Cardiac muscle cell (in vitro differentiated cells and primary cell): Measurements from ENCODE around the gene OR51D1. TPM values are rescaled to one million over a fixed set of nuclear protein-coding genes. Genes with fewer than 3 reads are reported as not detected.

Source experiments
- DNase-seq, 2 donors: peaks; one replicate each; pipeline versions ENCODE4 v3.0.0 to v3.0.0-alpha.2; 2010 to 2017; ENCODE audit warnings: low read depth in 1 of 2, low spot score in 1 of 2
- H3K27ac ChIP-seq: fragments of 200-600 bp; sonication (generic); 2 replicates; pipeline ENCODE4 v1.5.1; 2016
- H3K27me3 ChIP-seq: fragments of 200-600 bp; sonication (generic); 2 replicates; pipeline ENCODE4 v1.6.0; 2016; ENCODE audit warnings: control low read depth
- H3K36me3 ChIP-seq: fragments of 200-600 bp; sonication (generic); 2 replicates; pipeline ENCODE4 v1.5.1; 2016; ENCODE audit warnings: control low read depth
- H3K4me1 ChIP-seq: fragments of 200-600 bp; sonication (generic); 2 replicates; pipeline ENCODE4 v1.8.1; 2017; ENCODE audit warnings: low read depth, mild to moderate bottlenecking, mixed run types
- H3K4me3 ChIP-seq: fragments of 200-600 bp; sonication (generic); 2 replicates; pipeline ENCODE4 v1.5.1; 2016; ENCODE audit warnings: mild to moderate bottlenecking
- H3K9me3 ChIP-seq: fragments of 200-600 bp; sonication (generic); 2 replicates; pipeline ENCODE4 v1.5.1; 2017; ENCODE audit warnings: low read depth, mild to moderate bottlenecking, control low read depth
- polyA plus RNA-seq: library from polyadenylated mRNA; unstranded; fragments of >200 nt; fragmentation: Nextera tagmentation; extraction: Ambion mirVana; gene quantifications from 2 replicates; pipeline ENCODE4 v1.2.1, GENCODE V29; 2016
- total RNA-seq: library from RNA; depleted of rRNA; stranded (reverse); fragments of >200 nt; gene quantifications from 2 replicates; pipeline ENCODE4 v1.2.3, GENCODE V29; 2016
- TF ChIP-seq, protein P1 (sequence below): IDR thresholded peaks from 2 replicates; pipeline ENCODE4 v1.5.1; 2012; ENCODE audit warnings: low read depth, mild to moderate bottlenecking, low read length

OR51D1 gene
- total and polyA plus RNA-seq, 2 experiments from 2014 or later, result not detected

DNA sequence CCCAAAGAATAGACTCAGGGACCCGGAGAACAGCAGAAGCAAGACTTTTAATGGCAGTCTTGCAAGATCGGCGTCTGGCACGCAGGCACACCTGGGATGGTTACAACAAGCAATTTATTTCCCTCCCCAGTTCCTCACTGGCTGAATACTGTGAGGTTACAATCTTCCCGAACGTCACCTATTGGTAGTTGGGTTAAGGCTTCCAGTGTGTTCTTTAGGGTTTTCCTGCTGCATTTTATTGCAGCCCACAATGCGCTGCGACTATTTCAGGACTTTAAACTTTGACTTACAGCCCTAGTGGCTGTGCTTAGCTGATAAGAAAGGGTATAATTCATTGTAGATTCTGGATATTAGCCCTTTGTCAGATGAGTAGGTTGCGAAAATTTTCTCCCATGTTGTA is 17.8 kb upstream of the OR51D1 start:
- H3K27ac ChIP-seq, result no peak overlapping the region
- no peaks in the 10 kb centered on the region for H3K27me3 ChIP-seq
- no peak for DNase-seq
- no peaks in the 10 kb centered on the region for H3K9me3 ChIP-seq
- no peak overlapping the region for H3K4me3 ChIP-seq
- no peaks in the 10 kb centered on the region for H3K4me1 ChIP-seq
- TF ChIP-seq, protein P1, sequence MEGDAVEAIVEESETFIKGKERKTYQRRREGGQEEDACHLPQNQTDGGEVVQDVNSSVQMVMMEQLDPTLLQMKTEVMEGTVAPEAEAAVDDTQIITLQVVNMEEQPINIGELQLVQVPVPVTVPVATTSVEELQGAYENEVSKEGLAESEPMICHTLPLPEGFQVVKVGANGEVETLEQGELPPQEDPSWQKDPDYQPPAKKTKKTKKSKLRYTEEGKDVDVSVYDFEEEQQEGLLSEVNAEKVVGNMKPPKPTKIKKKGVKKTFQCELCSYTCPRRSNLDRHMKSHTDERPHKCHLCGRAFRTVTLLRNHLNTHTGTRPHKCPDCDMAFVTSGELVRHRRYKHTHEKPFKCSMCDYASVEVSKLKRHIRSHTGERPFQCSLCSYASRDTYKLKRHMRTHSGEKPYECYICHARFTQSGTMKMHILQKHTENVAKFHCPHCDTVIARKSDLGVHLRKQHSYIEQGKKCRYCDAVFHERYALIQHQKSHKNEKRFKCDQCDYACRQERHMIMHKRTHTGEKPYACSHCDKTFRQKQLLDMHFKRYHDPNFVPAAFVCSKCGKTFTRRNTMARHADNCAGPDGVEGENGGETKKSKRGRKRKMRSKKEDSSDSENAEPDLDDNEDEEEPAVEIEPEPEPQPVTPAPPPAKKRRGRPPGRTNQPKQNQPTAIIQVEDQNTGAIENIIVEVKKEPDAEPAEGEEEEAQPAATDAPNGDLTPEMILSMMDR, result no peak
- no peaks in the 10 kb centered on the region for H3K36me3 ChIP-seq

DNA sequence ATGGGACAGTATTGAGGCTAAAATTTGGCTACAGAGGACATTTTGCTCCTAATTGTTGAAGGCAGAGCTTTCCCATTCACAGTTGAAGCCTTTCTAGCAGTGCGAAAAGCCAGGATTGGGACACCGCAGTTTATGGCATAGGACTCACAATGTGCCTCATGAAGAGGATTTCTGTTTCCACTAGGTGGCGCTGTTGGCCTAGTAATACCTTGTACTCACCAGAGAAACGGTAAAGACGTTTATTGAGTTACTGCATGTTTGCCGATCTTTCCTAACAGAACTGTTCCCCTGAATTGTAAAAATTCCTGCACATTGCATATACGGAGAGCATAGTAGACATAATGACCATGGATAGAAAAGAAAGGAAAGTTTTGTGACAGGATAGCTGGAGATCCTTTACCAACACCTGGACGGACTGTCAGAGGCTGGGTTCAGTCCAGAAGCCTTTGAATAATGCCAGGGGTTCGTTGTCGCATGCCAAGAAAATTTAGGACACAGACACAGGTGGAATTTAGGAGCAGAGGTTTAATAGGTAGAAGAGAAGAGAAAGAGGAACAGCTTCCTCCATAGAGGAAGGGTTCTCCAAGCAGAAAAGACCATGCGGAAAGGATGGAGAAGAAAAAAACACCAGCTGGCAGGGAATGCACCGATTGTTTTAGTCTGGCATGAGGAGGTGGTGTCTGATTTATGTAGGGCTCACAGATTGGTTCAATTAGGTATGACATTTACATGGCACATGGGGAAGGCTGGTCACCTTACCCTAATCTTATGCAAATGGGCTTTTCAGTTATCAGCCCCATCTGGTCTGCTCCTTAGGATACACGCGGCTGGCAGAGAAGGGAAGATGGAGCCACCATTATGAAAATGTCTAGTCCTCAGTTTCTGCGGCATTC is 10.8 kb upstream of the OR51D1 start:
- no peaks in the 10 kb centered on the region for H3K27me3 ChIP-seq
- TF ChIP-seq, protein P1, result peak; percentile 67
- H3K36me3 ChIP-seq, result no peaks in the 10 kb centered on the region
- H3K9me3 ChIP-seq, result no peaks in the 10 kb centered on the region
- peak; percentile 85 to 89 for DNase-seq
- H3K4me3 ChIP-seq, result no peak overlapping the region
- H3K4me1 ChIP-seq, result no peaks in the 10 kb centered on the region
- H3K27ac ChIP-seq, result no peak overlapping the region

- TF ChIP-seq, protein P1, result no peak
- Histone ChIP-seq H3K36me3 (no peaks in the 10 kb centered on the region), H3K27ac (no peak overlapping the region), H3K9me3 (no peaks in the 10 kb centered on the region), H3K27me3 (peaks cover 5% of the 10 kb centered on the region), H3K4me3 (no peak overlapping the region), H3K4me1 (no peaks in the 10 kb centered on the region)
- no peak for DNase-seq
Observed at GRCh38 chr11:4636136-4636535, 1.1 kb upstream of the OR51D1 start.

- H3K27me3 ChIP-seq, result peaks cover 5% of the 10 kb centered on the region
- H3K4me1 ChIP-seq, result no peaks in the 10 kb centered on the region
- no peak for DNase-seq
- H3K4me3 ChIP-seq, result no peak overlapping the region
- H3K27ac ChIP-seq, result no peak overlapping the region
- H3K9me3 ChIP-seq, result no peaks in the 10 kb centered on the region
- H3K36me3 ChIP-seq, result no peaks in the 10 kb centered on the region
- TF ChIP-seq, protein P1, result no peak
Observed at GRCh38 chr11:4637662-4638047, 378 bp downstream of the OR51D1 start.

GRCh38 chr11:4639931-4640330 is 2.7 kb downstream of the OR51D1 start:
- no peak overlapping the region for H3K4me3 ChIP-seq
- H3K27ac ChIP-seq, result no peak overlapping the region
- TF ChIP-seq, protein P1, result no peak
- H3K9me3 ChIP-seq, result no peaks in the 10 kb centered on the region
- H3K27me3 ChIP-seq, result peaks cover 5% of the 10 kb centered on the region
- no peaks in the 10 kb centered on the region for H3K36me3 ChIP-seq
- no peaks in the 10 kb centered on the region for H3K4me1 ChIP-seq
- DNase-seq, result no peak
